Measurements from ENCODE around the gene FARS2. TPM values are rescaled to one million over a fixed set of nuclear protein-coding genes. Genes with fewer than 3 reads are reported as not detected.

The FARS2 gene
- polyA plus RNA-seq, 1 donor (not counting 4 experiments of a cell fraction or from before 2014, with no cell fraction given) = 21.3 TPM

GRCh38 chr6:5237805-5238204, 23.5 kb upstream of the FARS2 start:
- dilution Hi-C loops (cut with MboI; ENCODE audit: extremely low pct_ligation_motif_present, low sequenced_read_pairs) = no loop called here
- Histone ChIP-seq H3K4me3 (ENCODE audit: control insufficient read depth in 2 of 3, extremely low read depth in 1 of 3, insufficient read depth in 2 of 3, low read depth in 1 of 3, low read length in 3 of 3) (no peak overlapping the region), H3K36me3 (ENCODE audit: control insufficient read depth in 2 of 2, extremely low read depth in 1 of 2, insufficient read depth in 2 of 2, low read length in 2 of 2) (peaks cover 2 to 5% of the 10 kb centered on the region in 2 experiments), H3K9me1 (ENCODE audit: control insufficient read depth, extremely low read depth, insufficient read depth, low read length) (no peaks in the 10 kb centered on the region), H3K9ac (ENCODE audit: control insufficient read depth, extremely low read depth, insufficient read depth, low read length) (no peak overlapping the region), H3K27me3 (ENCODE audit: control insufficient read depth, extremely low read depth, insufficient read depth, low read length) (no peaks in the 10 kb centered on the region), H3K9me3 (ENCODE audit: control insufficient read depth, low read depth, low read length) (no peaks in the 10 kb centered on the region), H3K27ac (ENCODE audit: control insufficient read depth, insufficient read depth, low read length) (no peak overlapping the region), H2AFZ (ENCODE audit: control insufficient read depth, low read length) (no peak overlapping the region), H4K20me1 (ENCODE audit: control insufficient read depth, extremely low read depth, insufficient read depth, low read length) (no peaks in the 10 kb centered on the region), H3K79me2 (ENCODE audit: control insufficient read depth, insufficient read depth, low read length) (peaks cover 1% of the 10 kb centered on the region), H3K4me2 (ENCODE audit: control insufficient read depth, extremely low read depth, insufficient read depth, low read depth, low read length) (no peak overlapping the region), H3K4me1 (ENCODE audit: control insufficient read depth, extremely low read depth, insufficient read depth, low read length) (no peaks in the 10 kb centered on the region)
- no peak for FAIRE-seq
- TF ChIP-seq, protein P1, sequence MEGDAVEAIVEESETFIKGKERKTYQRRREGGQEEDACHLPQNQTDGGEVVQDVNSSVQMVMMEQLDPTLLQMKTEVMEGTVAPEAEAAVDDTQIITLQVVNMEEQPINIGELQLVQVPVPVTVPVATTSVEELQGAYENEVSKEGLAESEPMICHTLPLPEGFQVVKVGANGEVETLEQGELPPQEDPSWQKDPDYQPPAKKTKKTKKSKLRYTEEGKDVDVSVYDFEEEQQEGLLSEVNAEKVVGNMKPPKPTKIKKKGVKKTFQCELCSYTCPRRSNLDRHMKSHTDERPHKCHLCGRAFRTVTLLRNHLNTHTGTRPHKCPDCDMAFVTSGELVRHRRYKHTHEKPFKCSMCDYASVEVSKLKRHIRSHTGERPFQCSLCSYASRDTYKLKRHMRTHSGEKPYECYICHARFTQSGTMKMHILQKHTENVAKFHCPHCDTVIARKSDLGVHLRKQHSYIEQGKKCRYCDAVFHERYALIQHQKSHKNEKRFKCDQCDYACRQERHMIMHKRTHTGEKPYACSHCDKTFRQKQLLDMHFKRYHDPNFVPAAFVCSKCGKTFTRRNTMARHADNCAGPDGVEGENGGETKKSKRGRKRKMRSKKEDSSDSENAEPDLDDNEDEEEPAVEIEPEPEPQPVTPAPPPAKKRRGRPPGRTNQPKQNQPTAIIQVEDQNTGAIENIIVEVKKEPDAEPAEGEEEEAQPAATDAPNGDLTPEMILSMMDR (optimal IDR thresholded peaks at IDR 0.05 in 1 of 3, IDR thresholded peaks at IDR 0.05 in 1 of 3, conservative IDR thresholded peaks at IDR 0.05 in 1 of 3; ENCODE audit: extremely low read depth in 1 of 3, insufficient read depth in 2 of 3, low read length in 3 of 3) = no peak
- TF ChIP-seq EZH2 (IDR thresholded peaks at IDR 0.05; ENCODE audit: low read length) = no peak
- DNase-seq (ENCODE audit: low read depth, low spot score) = no peak

GRCh38 chr6:5238336-5238735, 23.0 kb upstream of the FARS2 start:
- Histone ChIP-seq H3K4me3 (ENCODE audit: control insufficient read depth in 2 of 3, extremely low read depth in 1 of 3, insufficient read depth in 2 of 3, low read depth in 1 of 3, low read length in 3 of 3) (no peak overlapping the region), H3K9me1 (ENCODE audit: control insufficient read depth, extremely low read depth, insufficient read depth, low read length) (no peaks in the 10 kb centered on the region), H3K27ac (ENCODE audit: control insufficient read depth, insufficient read depth, low read length) (no peak overlapping the region), H3K4me1 (ENCODE audit: control insufficient read depth, extremely low read depth, insufficient read depth, low read length) (no peaks in the 10 kb centered on the region), H4K20me1 (ENCODE audit: control insufficient read depth, extremely low read depth, insufficient read depth, low read length) (no peaks in the 10 kb centered on the region), H3K79me2 (ENCODE audit: control insufficient read depth, insufficient read depth, low read length) (peaks cover 1% of the 10 kb centered on the region), H3K9me3 (ENCODE audit: control insufficient read depth, low read depth, low read length) (no peaks in the 10 kb centered on the region), H2AFZ (ENCODE audit: control insufficient read depth, low read length) (no peak overlapping the region), H3K4me2 (ENCODE audit: control insufficient read depth, extremely low read depth, insufficient read depth, low read depth, low read length) (no peak overlapping the region), H3K9ac (ENCODE audit: control insufficient read depth, extremely low read depth, insufficient read depth, low read length) (no peak overlapping the region), H3K36me3 (ENCODE audit: control insufficient read depth in 2 of 2, extremely low read depth in 1 of 2, insufficient read depth in 2 of 2, low read length in 2 of 2) (peaks cover 2 to 5% of the 10 kb centered on the region in 2 experiments), H3K27me3 (ENCODE audit: control insufficient read depth, extremely low read depth, insufficient read depth, low read length) (no peaks in the 10 kb centered on the region)
- TF ChIP-seq, protein P1 (optimal IDR thresholded peaks at IDR 0.05 in 1 of 3, IDR thresholded peaks at IDR 0.05 in 1 of 3, conservative IDR thresholded peaks at IDR 0.05 in 1 of 3; ENCODE audit: extremely low read depth in 1 of 3, insufficient read depth in 2 of 3, low read length in 3 of 3) = no peak
- TF ChIP-seq EZH2 (IDR thresholded peaks at IDR 0.05; ENCODE audit: low read length) = no peak
- dilution Hi-C loops (cut with MboI; ENCODE audit: extremely low pct_ligation_motif_present, low sequenced_read_pairs) = no loop called here
- DNase-seq (ENCODE audit: low read depth, low spot score) (no peak), FAIRE-seq (no peak)
